ENCODE data around the gene STK35.

The STK35 gene

DNA sequence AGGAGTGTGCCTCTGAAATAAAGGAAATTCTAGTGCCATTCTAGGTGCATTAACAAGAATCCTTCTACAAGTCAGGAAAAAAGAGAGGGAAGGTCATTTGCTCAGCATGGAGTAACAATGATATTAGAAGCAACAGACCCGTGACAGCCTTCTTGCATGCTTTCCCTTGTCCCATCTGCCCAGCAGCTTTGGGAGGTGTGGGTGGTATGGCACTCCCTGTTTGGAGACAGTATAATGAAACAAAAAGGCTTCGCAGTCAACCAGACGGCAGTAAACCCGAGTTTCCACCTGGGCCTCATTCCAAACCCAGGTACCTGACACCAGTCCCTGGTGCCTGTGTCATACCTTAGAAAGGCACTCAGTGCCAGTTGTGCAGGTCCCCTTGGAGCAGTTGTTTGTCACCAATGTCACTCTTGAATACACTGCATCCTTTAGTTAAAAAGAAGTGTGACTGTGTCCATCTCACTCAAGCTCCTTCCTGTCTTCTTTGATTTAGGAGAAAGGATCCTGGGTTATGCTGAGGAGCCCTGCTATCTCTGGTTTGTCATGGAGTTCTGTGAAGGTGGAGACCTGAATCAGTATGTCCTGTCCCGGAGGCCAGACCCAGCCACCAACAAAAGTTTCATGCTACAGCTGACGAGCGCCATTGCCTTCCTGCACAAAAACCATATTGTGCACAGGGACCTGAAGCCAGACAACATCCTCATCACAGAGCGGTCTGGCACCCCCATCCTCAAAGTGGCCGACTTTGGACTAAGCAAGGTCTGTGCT, 14.7 kb downstream of the STK35 start:
- TF ChIP-seq, protein P1, sequence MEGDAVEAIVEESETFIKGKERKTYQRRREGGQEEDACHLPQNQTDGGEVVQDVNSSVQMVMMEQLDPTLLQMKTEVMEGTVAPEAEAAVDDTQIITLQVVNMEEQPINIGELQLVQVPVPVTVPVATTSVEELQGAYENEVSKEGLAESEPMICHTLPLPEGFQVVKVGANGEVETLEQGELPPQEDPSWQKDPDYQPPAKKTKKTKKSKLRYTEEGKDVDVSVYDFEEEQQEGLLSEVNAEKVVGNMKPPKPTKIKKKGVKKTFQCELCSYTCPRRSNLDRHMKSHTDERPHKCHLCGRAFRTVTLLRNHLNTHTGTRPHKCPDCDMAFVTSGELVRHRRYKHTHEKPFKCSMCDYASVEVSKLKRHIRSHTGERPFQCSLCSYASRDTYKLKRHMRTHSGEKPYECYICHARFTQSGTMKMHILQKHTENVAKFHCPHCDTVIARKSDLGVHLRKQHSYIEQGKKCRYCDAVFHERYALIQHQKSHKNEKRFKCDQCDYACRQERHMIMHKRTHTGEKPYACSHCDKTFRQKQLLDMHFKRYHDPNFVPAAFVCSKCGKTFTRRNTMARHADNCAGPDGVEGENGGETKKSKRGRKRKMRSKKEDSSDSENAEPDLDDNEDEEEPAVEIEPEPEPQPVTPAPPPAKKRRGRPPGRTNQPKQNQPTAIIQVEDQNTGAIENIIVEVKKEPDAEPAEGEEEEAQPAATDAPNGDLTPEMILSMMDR (IDR thresholded peaks at IDR 0.05; ENCODE audit: low read depth, low read length) = no peak
- H3K4me3 ChIP-seq (ENCODE audit: low read depth, low read length) = no peak overlapping the region

DNA sequence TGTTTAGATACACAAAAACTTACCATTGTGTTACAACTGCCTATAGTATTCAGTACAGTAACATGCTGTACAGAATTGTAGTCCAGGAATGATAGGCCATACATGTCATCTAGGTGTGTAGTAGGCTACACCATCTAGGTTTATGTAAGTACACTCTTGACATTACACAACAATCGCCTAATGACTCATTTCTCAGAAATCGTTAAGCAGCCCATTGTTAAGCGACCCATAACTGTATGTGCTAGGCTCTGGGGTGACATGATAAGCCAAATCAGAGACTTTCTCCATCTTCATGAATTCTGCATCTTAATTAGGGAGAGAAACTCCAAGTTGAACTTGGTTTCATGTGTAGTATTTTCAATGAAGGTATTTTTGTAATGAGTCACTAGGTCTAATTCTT, 17.2 kb downstream of the STK35 start:
- no peak overlapping the region for H3K4me3 ChIP-seq (ENCODE audit: low read depth, low read length)
- TF ChIP-seq, protein P1 (IDR thresholded peaks at IDR 0.05; ENCODE audit: low read depth, low read length) = no peak

DNA sequence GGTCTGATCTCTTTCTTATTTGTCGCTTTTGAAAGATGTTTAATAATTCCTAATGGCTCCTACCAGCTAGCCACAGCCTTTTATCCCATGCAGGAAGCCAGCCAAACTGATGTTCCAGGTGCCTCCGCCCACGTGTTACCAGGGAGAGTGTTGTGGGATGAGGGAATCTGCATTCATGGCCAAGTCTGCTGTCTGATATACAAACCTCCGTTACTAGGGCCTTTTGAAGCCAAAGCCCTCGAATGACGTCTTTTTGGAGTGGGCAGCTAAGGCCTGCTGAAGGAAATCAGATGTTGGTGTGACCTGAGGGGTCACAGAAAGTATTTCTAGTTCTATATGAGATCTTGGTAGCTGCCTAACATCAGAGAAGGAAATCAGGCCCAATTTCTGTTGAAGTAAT, 21.3 kb downstream of the STK35 start:
- no peak overlapping the region for H3K4me3 ChIP-seq (ENCODE audit: low read depth, low read length)
- TF ChIP-seq, protein P1 (IDR thresholded peaks at IDR 0.05; ENCODE audit: low read depth, low read length) = no peak

DNA sequence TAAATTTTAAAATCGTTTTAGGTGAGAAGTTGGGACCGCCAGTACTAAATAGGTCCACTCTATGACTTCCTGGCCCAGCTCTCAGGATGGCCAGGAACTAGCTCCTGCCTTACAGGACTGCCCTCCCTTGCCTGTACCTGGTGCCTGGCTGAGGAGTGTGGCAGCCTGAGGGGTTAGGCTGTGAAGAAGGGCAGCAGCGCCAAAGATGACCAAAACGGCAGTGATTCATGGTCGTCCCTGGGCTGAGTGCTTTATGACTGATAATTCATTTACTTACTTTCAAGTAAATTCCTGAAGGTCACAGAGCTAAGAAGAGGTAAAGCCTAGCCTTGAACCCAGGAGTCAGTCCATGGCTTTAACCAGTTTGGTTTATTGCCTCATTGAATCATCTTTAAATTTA, 22.1 kb downstream of the STK35 start:
- TF ChIP-seq, protein P1 (IDR thresholded peaks at IDR 0.05; ENCODE audit: low read depth, low read length) = no peak
- H3K4me3 ChIP-seq (ENCODE audit: low read depth, low read length) = no peak overlapping the region

DNA sequence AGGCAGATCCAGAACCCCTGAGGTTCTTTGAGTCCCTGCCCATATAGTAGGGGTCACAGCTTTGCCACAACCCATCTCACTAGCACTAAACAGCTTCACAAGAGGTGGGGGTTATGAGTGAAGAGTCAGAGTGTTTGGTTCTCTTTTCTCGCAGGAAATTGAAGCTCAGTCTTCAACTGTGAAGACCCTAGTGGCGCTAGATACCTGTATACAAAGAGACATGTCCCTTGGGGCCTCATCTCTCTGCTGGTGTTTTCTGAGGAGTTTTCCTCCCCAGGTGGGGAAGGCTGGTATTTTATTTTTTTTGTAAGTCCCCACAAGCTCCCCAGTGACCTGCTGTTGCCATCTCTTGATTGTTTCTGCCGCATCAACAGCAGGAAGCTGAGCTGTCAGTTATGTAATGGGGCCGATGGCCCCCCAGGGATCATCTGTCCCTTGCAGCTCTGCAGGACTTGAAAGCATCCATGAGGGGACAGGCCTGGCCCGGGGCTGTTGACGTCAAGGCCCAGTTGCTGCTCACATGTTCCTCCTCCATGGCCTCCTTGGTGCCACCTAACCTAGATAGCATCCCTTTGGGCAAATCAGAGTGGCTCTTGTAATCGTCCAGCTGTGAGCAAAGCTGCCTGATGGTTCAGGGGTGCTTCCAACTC, 23.1 kb downstream of the STK35 start:
- no peak overlapping the region for H3K4me3 ChIP-seq (ENCODE audit: low read depth, low read length)
- TF ChIP-seq, protein P1 (IDR thresholded peaks at IDR 0.05; ENCODE audit: low read depth, low read length) = no peak

DNA sequence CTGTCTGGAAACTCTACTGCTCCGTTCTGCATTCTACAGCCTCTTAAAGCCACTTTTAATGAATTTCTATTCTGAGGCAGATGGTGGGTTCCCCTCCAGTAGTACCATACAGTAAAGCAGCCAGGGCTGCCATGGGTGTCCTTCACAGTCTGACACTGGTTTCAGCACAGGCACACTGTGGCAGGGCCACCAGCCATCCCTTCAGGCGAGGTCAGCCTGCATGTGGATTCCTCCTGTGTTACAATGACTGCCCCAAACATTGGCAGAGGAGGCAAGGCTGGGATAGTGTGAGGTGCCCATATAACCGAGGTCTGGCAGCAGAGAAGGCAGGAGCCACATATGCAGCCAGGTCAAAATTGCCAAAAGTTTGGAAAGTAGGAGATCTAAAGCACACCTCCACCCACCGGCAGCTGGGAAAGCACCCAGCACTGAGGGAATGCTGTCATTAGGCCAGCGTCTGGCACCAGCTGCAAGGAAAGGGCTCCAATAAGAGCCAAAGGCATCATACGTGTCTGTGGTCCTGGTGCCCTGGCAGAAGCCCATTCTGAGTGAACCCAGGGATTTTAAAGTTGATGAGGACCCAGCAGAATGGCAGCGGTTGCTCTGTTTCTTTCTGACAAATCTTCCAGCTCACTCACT, 24.0 kb downstream of the STK35 start:
- H3K4me3 ChIP-seq (ENCODE audit: low read depth, low read length) = no peak overlapping the region
- TF ChIP-seq, protein P1 (IDR thresholded peaks at IDR 0.05; ENCODE audit: low read depth, low read length) = no peak

DNA sequence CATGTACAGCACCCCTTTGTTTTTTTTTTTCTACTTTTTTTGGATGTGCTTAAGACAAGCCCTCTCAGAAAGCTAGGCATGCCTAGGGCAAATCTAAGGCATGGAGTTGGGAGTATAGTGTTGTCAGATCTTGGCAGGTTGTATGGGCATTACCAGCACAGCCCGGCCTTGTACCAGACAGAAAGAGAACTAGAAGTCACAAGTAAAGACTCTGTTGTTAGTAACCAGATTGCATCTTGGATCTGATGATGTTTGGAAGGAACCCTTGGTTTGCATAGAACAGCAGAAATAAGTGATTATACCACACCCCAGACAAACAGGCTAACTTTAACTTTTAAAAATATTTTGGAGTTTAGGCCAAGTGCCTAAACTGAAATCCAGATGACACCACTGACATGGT, 25.6 kb downstream of the STK35 start:
- TF ChIP-seq, protein P1 (IDR thresholded peaks at IDR 0.05; ENCODE audit: low read depth, low read length) = no peak

More for the DNA sequence above, 25.6 kb downstream of the STK35 start:
- no peak overlapping the region for H3K4me3 ChIP-seq (ENCODE audit: low read depth, low read length)

Measured in WI38 (cell line).